ENCODE results near the gene E2F7.

GRCh38 chr12:77087427-77087826, 22.1 kb upstream of the E2F7 start:
- TF ChIP-seq EZH2 (IDR thresholded peaks at IDR 0.05): no peak
- TF ChIP-seq POLR2AphosphoS5 (IDR thresholded peaks at IDR 0.05; ENCODE audit: borderline replicate concordance, low read depth, low read length): no peak
